GM12873 (cell line): Measurements from ENCODE around the gene CCL16.

Experiments
- TF ChIP-seq, protein P1 (sequence below): IDR thresholded peaks from 2 replicates; pipeline ENCODE4 v1.5.1; 2012; ENCODE audit warnings: low read depth, mild to moderate bottlenecking, moderate library complexity, low read length, control low read depth; ENCODE audit not compliant: insufficient read depth; ENCODE audit errors: missing control alignments

CCL16 gene

DNA sequence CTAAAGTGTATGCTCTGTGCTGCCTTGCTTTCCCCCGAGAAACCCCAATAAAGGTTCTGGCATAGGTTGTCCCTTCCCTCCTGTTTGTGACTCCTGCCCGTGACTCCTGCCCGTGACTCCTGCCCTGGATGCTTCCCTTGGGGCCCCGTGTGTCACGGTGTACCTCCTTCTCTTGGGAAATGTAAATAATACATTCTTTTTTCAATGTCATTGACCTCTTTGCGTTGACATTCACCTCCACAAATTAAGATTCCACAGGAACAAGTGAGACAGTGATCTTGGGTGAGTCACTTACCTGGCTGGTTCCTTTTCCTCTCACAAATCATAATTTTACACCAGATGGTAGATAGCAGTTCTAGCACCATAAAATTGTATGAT, 19.4 kb upstream of the CCL16 start:
- TF ChIP-seq, protein P1, sequence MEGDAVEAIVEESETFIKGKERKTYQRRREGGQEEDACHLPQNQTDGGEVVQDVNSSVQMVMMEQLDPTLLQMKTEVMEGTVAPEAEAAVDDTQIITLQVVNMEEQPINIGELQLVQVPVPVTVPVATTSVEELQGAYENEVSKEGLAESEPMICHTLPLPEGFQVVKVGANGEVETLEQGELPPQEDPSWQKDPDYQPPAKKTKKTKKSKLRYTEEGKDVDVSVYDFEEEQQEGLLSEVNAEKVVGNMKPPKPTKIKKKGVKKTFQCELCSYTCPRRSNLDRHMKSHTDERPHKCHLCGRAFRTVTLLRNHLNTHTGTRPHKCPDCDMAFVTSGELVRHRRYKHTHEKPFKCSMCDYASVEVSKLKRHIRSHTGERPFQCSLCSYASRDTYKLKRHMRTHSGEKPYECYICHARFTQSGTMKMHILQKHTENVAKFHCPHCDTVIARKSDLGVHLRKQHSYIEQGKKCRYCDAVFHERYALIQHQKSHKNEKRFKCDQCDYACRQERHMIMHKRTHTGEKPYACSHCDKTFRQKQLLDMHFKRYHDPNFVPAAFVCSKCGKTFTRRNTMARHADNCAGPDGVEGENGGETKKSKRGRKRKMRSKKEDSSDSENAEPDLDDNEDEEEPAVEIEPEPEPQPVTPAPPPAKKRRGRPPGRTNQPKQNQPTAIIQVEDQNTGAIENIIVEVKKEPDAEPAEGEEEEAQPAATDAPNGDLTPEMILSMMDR = no peak

DNA sequence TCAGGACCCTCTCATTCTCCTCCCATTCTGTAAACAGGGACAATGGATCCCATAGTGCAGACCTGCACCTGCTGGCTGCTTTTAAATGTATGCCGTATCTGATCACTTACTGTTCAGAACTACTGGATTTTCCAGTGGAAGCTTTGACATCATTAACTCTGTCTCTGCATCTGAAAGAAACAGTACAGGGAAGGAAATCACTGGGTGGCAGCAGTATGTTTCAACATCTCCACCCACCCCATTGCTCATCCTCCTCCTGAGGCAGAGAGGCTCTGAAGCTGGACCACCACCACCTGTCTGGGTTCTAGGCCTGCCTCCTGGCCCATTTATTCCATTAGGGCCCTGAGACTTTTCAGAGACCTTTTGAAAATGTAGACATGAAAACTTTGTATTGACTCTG, 17.5 kb upstream of the CCL16 start:
- TF ChIP-seq, protein P1 = no peak

DNA sequence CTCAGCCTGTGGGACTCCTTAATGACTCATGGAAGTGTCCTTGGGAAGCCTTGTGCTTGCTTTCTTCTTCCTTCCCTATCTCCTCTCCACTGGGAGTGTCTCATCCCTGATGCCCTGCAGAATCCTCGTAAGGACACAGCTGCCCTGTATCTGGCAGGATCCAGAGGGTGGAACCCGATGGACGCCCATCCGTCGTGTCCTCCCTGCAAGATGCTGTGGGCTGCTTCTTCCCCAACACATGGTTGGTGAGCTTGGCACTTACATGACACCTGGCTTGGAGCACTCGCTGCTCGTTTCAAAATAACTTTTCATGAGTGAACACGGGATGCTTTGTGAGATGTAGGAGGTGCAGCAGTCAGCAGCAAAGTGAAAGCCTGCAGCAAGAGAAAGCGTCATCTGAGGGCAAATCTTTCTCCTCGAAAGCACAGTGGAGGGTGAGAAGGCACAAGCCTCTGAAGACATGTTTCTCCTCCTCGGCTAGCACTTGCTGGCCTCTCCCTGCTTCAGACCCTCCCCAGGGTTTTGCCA, 16.8 kb upstream of the CCL16 start:
- TF ChIP-seq, protein P1 = no peak

DNA sequence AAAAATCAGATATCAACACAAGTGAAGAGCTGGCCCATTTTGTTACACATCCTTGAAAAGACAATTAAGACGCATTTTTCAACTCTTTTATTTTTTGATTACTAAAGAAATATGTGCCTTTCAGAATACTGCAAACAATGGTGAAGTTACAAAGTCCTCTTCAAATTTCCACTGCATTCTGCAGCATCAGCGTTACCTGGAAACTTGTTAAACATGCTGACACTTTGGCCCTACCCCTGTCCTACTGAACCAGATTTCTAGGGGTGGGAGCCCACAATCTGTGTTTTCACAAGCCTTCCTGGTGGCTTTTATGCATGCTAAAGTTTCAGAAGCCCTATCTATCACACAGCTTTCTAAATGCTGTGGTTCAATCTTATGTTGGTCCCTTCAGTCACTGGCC, 9.8 kb upstream of the CCL16 start:
- TF ChIP-seq, protein P1 = no peak

DNA sequence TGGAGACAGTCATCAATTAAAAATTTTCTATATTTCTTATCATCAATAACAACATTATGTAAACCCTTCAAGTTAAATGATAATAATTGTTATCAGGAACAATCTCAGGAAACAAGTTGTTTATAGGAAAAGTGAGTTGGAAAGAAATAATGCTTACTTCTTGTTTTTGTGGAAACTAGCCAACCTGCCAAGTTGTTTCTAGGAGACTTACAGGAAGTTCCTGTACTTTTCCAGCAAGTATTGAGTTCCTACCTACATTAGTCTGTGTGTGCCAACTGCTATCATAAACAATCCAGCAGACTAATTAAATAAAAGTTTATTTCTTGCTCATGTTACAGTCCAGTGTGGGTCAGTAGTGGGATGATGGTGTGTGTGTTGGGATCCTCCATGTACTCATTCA, 6.9 kb upstream of the CCL16 start:
- TF ChIP-seq, protein P1 = no peak

DNA sequence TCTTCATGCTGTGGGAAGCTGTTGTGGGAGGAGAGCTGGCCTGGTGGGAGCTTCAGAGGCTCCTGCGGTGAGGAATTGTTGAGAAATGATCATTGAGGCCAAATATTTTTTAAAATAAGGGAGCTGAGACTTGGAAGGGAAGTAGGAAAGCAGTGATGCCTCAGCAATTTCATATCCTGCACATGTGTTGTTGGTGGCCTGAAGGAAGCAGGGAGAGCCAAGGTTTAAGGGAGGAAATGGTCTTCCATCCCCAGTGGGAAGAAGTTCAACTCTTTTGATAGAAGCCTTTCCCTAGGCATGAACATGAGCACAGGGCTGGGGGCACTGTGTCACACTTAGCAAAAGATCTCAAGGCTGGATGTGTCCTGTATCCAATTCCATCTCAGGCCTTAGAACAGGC, 5.3 kb upstream of the CCL16 start, which contains the start of gene CCL14:
Gene CCL14, minus strand, starts transcription at position 87 of the 400 bp plus-strand sequence. Its CDS starts 80 bp downstream, at position 7.
- TF ChIP-seq, protein P1 = no peak

DNA sequence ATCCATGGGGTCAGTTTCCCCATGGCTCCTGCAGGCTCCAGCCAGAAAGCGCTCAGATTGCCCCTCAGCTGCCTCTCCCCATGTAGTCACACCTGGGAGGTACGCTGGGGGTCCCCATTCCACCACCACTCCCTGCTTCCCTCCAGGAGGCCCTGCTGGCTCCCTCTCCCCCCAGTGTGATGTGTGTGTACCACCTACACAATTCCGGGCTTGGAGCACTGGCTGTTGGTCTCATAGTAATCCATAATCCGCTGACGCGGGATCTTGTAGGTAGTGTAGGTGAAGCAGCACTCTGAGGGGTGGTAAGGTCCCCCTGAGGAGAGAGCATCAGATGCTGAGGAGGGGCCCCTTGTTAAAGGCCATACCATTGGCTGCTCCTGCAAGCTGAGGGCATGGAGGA, 2.8 kb upstream of the CCL16 start:
- TF ChIP-seq, protein P1 = no peak
